ENCODE data around the gene NOP16.

NOP16 gene

DNA sequence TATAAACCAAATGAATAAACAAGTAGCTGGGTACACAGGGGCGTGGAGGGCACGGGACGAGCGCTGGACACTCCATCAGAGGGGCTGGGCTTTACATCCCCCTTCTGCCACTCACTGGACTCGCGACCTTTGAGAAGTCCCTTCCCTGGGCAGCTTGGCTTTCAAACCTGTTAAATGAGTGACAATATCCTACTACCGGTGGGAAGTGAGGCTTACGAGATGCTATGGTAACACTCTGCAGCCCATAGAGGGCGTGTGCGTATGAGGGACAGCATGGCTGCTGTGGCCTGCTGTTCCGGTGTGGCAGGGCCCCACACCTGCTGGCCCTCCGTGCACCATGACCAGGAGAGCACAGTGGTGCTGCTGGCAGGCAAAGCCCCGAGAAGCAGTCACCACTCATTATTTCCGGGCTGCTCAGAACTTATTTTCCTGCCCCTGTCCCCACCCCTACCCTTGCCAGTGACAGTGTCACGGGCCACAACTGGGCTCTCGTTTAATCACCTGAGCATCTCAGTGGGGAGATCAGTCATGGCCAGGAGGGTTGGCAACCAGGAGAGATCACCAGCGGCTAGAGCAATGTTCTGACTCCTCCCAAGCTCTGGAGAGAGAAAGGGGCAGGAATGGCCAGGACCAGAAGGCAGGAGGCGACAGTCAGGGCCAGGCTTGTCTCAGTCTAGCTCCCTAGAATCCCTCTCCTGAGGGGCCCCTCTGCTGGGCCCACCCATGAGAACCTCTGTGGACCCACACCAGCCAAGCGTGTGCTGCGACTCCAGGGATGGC lies 17.4 kb upstream of the NOP16 start (continued):
- TF ChIP-seq, protein P1, sequence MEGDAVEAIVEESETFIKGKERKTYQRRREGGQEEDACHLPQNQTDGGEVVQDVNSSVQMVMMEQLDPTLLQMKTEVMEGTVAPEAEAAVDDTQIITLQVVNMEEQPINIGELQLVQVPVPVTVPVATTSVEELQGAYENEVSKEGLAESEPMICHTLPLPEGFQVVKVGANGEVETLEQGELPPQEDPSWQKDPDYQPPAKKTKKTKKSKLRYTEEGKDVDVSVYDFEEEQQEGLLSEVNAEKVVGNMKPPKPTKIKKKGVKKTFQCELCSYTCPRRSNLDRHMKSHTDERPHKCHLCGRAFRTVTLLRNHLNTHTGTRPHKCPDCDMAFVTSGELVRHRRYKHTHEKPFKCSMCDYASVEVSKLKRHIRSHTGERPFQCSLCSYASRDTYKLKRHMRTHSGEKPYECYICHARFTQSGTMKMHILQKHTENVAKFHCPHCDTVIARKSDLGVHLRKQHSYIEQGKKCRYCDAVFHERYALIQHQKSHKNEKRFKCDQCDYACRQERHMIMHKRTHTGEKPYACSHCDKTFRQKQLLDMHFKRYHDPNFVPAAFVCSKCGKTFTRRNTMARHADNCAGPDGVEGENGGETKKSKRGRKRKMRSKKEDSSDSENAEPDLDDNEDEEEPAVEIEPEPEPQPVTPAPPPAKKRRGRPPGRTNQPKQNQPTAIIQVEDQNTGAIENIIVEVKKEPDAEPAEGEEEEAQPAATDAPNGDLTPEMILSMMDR (tag by site-specific recombination; IDR thresholded peaks at IDR 0.05), result peak; percentile 17; the same call in 1 of the 2 replicates
- TF ChIP-seq ZNF654 (tag by site-specific recombination; IDR thresholded peaks at IDR 0.05; ENCODE audit: low read depth) (no peak), GFI1B (tag by site-specific recombination; IDR thresholded peaks at IDR 0.05) (no peak)

DNA sequence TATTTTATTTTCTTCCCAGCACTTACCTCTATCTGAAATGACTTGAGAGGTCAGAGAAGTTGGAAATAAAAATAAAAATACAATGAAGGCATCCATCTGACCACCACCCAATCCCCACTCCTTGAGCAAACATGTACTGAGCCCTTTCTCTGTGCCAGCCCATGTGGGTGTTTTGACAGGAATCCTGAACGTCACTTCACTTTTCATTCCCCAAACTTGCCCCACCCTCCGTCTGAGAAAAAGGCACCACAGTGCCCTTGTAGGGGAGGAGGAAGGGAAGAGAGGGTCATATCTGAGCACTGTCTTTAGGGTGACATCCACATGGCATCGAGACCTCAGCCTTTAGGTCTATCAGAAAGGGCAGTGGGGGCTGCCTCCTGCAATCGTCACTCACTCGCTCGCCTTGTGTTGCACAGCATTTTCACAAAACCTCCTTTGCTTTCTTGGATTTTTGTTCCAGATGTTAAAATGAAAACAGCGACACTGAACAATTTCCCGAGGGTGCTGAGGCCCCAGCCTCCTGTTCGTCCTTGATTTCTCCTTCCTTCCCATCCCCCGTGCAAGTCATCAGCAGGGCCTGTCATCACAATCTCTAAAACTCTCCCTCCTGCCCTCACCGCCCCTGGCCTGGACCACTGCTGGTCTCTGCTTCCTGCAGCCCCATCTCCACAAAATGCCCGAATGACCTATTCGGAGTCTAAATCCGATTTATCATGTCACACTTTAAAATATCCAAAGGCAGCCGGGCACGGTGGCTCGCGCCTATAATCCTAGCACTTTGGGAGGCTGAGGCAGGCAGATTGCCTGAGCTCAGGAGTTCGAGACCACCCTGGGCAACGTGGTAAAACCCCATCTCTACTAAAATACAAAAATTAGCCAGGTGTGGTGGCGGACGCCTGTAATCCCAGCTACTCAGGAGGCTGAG lies 13.1 kb upstream of the NOP16 start:
- POLR2A ChIA-PET, result interaction anchor here (0.6 kb wide), 1 partner anchor 10 kb away, joined by 3 read pairs; no protein-coding TSS in a partner anchor
- no peak for TF ChIP-seq ZNF560 (tag by site-specific recombination; IDR thresholded peaks at IDR 0.05; ENCODE audit: borderline replicate concordance)
- no peak for TF ChIP-seq MYNN (tag by site-specific recombination; IDR thresholded peaks at IDR 0.05; ENCODE audit: borderline replicate concordance)
- TF ChIP-seq ZNF621 (tag by site-specific recombination; IDR thresholded peaks at IDR 0.05), result no peak
- TF ChIP-seq ZNF664 (tag by site-specific recombination; IDR thresholded peaks at IDR 0.05), result no peak
- TF ChIP-seq ZBTB1 (tag by site-specific recombination; IDR thresholded peaks at IDR 0.05), result no peak
- TF ChIP-seq ZNF16 (tag by site-specific recombination; IDR thresholded peaks at IDR 0.05; ENCODE audit: low read depth), result no peak
- CTCF ChIA-PET, result no interaction called here
- no peak overlapping the region for H3K27ac ChIP-seq (ENCODE audit: extremely low read depth, low read depth, low read length)
- H3K36me3 ChIP-seq (ENCODE audit: control insufficient read depth in 2 of 2, insufficient read depth in 1 of 2, low read length in 2 of 2), result peaks cover 0 to 19% of the 10 kb centered on the region in 2 experiments; a peak in 2 of 3 replicates
- no peaks in the 10 kb centered on the region for H3K9me3 ChIP-seq (ENCODE audit: control insufficient read depth, insufficient read depth, low read depth, low read length)
- H3K4me3 ChIP-seq (ENCODE audit: low read depth, low read length), result no peak overlapping the region
- H3K4me1 ChIP-seq (ENCODE audit: control insufficient read depth, insufficient read depth, low read length), result no peaks in the 10 kb centered on the region

GRCh38 chr5:176400382-176401156 lies 12.2 kb upstream of the NOP16 start:
- Histone ChIP-seq H3K9me3 (ENCODE audit: control insufficient read depth, insufficient read depth, low read depth, low read length) (no peaks in the 10 kb centered on the region), H3K27ac (ENCODE audit: extremely low read depth, low read depth, low read length) (no peak overlapping the region), H3K4me3 (ENCODE audit: low read depth, low read length) (no peak overlapping the region), H3K36me3 (ENCODE audit: control insufficient read depth in 2 of 2, insufficient read depth in 1 of 2, low read length in 2 of 2) (peaks cover 0 to 10% of the 10 kb centered on the region in 2 experiments; a peak in 2 of 3 replicates), H3K4me1 (ENCODE audit: control insufficient read depth, insufficient read depth, low read length) (0 out of 2 replicates have a peak, but pooled peaks cover 3% of the 10 kb centered on the region)
- CTCF ChIA-PET, result interaction anchor here (0.7 kb wide), 1 partner anchor 264 kb away, joined by 3 read pairs; no protein-coding TSS in a partner anchor
- POLR2A ChIA-PET, result interaction anchor here (0.6 kb wide), 1 partner anchor 11 kb away, joined by 3 read pairs; no protein-coding TSS in a partner anchor
- TF ChIP-seq KLF1 (tag by site-specific recombination; IDR thresholded peaks at IDR 0.05) (peak; percentile 99), PBX3 (CRISPR knock-in tag; IDR thresholded peaks at IDR 0.05) (no peak)

GRCh38 chr5:176397736-176398420 lies 9.5 kb upstream of the NOP16 start:
- ChIA-PET POLR2A (no interaction called here), CTCF (interaction anchor here (0.5 kb wide), 1 partner anchor 61 kb away, joined by 3 read pairs; no protein-coding TSS in a partner anchor)
- no peak overlapping the region for H3K4me3 ChIP-seq (ENCODE audit: low read depth, low read length)
- H3K9me3 ChIP-seq (ENCODE audit: control insufficient read depth, insufficient read depth, low read depth, low read length), result no peaks in the 10 kb centered on the region
- peaks cover 0 to 25% of the 10 kb centered on the region in 2 experiments; a peak in 2 of 3 replicates for H3K36me3 ChIP-seq (ENCODE audit: control insufficient read depth in 2 of 2, insufficient read depth in 1 of 2, low read length in 2 of 2)
- no peak overlapping the region for H3K27ac ChIP-seq (ENCODE audit: extremely low read depth, low read depth, low read length)
- H3K4me1 ChIP-seq (ENCODE audit: control insufficient read depth, insufficient read depth, low read length), result 0 out of 2 replicates have a peak, but pooled peaks cover 3% of the 10 kb centered on the region
- peak; percentile 83 for TF ChIP-seq KLF1 (tag by site-specific recombination; IDR thresholded peaks at IDR 0.05)
- peak; percentile 47; the same call in 1 of the 2 replicates for TF ChIP-seq EGR2 (tag by site-specific recombination; IDR thresholded peaks at IDR 0.05; ENCODE audit: low read depth)
- no peak for TF ChIP-seq RBAK (tag by site-specific recombination; IDR thresholded peaks at IDR 0.05)
- no peak for TF ChIP-seq ZNF843 (tag by site-specific recombination; IDR thresholded peaks at IDR 0.05)
- TF ChIP-seq, protein P2, sequence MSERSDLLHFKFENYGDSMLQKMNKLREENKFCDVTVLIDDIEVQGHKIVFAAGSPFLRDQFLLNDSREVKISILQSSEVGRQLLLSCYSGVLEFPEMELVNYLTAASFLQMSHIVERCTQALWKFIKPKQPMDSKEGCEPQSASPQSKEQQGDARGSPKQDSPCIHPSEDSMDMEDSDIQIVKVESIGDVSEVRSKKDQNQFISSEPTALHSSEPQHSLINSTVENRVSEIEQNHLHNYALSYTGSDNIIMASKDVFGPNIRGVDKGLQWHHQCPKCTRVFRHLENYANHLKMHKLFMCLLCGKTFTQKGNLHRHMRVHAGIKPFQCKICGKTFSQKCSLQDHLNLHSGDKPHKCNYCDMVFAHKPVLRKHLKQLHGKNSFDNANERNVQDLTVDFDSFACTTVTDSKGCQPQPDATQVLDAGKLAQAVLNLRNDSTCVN (tag by site-specific recombination; optimal IDR thresholded peaks at IDR 0.05), result no peak
- TF ChIP-seq ZNF239 (tag by site-specific recombination; IDR thresholded peaks at IDR 0.05), result no peak
- TF ChIP-seq ZNF366 (tag by site-specific recombination; conservative IDR thresholded peaks at IDR 0.05), result no peak
- TF ChIP-seq, protein P1 (tag by site-specific recombination; IDR thresholded peaks at IDR 0.05), result peak; percentile 18; the same call in 1 of the 2 replicates

Measured in HEK293 (cell line).